Endodermal cell (in vitro differentiated cells): ENCODE data around the gene REPIN1. TPM values are rescaled to one million over a fixed set of nuclear protein-coding genes. Genes with fewer than 3 reads are reported as not detected.

ENCODE experiments used
- DNase-seq: peaks from one replicate; pipeline ENCODE4 v3.0.0-alpha.2; 2017
- H3K27ac ChIP-seq: 2 replicates; pipeline ENCODE4 v1.5.1; 2013; ENCODE audit warnings: mild to moderate bottlenecking, low read depth, low read length, moderate library complexity
- H3K27me3 ChIP-seq: 2 replicates; pipeline ENCODE4 v1.6.1; 2013; ENCODE audit warnings: mild to moderate bottlenecking, low read length, moderate library complexity; ENCODE audit not compliant: insufficient read depth, control insufficient read depth, poor library complexity, severe bottlenecking
- H3K36me3 ChIP-seq: 2 replicates; pipeline ENCODE4 v1.7.0; 2013; ENCODE audit warnings: mild to moderate bottlenecking, low read length, moderate library complexity; ENCODE audit not compliant: control insufficient read depth, insufficient read depth
- H3K4me1 ChIP-seq: one replicate; pipeline ENCODE4 v1.7.0; 2013; ENCODE audit warnings: low read length; ENCODE audit not compliant: control insufficient read depth, insufficient read depth
- H3K4me3 ChIP-seq: 2 replicates; pipeline ENCODE4 v1.5.1; 2013; ENCODE audit warnings: mild to moderate bottlenecking, low read length, moderate library complexity
- H3K9ac ChIP-seq: 2 replicates; pipeline ENCODE4 v1.6.1; 2013; ENCODE audit warnings: mild to moderate bottlenecking, low read length, moderate library complexity; ENCODE audit not compliant: poor library complexity, severe bottlenecking; ENCODE audit errors: extremely low read depth
- H3K9me3 ChIP-seq: 2 replicates; pipeline ENCODE4 v1.6.1; 2013; ENCODE audit warnings: mild to moderate bottlenecking, low read length, moderate library complexity; ENCODE audit not compliant: control insufficient read depth
- H3K27ac Mint-ChIP-seq: 2 replicates; pipeline ENCODE4 v1.8.0; 2020; ENCODE audit warnings: mixed read lengths
- H3K27me3 Mint-ChIP-seq: 2 replicates; pipeline ENCODE4 v1.8.0; 2021; ENCODE audit warnings: mild to moderate bottlenecking, mixed read lengths; ENCODE audit not compliant: insufficient read depth
- H3K36me3 Mint-ChIP-seq: 2 replicates; pipeline ENCODE4 v1.8.0; 2020; ENCODE audit warnings: low read depth, mixed read lengths
- H3K4me1 Mint-ChIP-seq: 2 replicates; pipeline ENCODE4 v1.8.0; 2020; ENCODE audit warnings: mixed read lengths
- H3K4me3 Mint-ChIP-seq: 2 replicates; pipeline ENCODE4 v1.8.0; 2020; ENCODE audit warnings: mild to moderate bottlenecking, moderate library complexity, mixed read lengths
- H3K9me3 Mint-ChIP-seq: 2 replicates; pipeline ENCODE4 v1.8.0; 2020; ENCODE audit warnings: mild to moderate bottlenecking, mixed read lengths
- WGBS, 2 experiments: methylation state at CpG; one replicate each; pipeline versions ENCODE4 v1.1.5 to v1.1.7; 2013; ENCODE audit warnings: missing lambda C conversion rate in 2 of 2, mixed read lengths in 1 of 2; ENCODE audit not compliant: insufficient coverage in 1 of 2, insufficient read length in 1 of 2; 5-methylcytosine and 5-hydroxymethylcytosine counted together
- total RNA-seq, 2 donors: library from RNA; stranded (reverse); fragmentation: NEBNext Ultra II Directional in 1 of 2; extraction: Animal tissue kit (Norgen Biotek cat#: 25700) in 1 of 2; gene quantifications; 2 replicates in 1 of 2; 3 replicates in 1 of 2; pipeline ENCODE4 v1.2.1, GENCODE V29; 2021
- TF ChIP-seq, protein P1 (sequence below): fragments of 200-600 bp; sonication (generic); conservative IDR thresholded peaks from 2 replicates; pipeline ENCODE4 v1.5.0; 2021; ENCODE audit warnings: antibody characterized with exemption, mild to moderate bottlenecking

REPIN1 gene
- total RNA-seq, 2 donors from 2014 or later, result 85.4 to 94.4 TPM

DNA sequence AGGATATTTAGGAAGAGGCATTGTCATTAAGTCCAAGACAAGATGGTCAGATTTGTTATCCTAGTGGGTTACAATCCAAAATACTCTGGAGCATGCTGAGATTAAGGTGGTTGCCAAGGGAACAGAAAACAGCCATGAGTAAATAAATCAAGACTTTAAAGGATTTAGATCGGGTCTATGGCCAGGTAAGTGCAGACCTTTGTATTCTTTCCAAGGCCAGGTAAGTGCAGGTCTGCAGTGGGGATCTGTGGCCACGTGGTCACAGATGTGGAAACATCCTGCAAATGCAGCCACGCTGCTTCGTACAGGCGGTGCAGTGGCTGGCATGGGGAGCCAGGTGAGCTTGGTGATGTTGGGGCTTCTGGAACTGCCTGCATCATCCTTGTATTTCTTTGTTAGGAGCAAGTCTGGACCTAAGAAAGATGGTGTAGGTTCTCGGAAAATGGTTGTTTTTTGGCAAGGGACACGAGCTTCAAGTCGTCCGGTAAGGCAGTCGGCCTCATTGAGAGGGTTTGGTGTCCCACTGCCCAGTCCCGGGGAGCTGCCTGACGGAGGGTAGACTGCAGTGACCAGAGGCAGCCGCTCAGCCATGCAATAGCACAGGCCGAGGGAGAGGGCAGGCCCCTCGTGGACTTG is 32.3 kb downstream of the REPIN1 start:
- no peaks in the 10 kb centered on the region for H3K27me3 Mint-ChIP-seq
- Histone ChIP-seq H3K27ac (peak overlapping the region; percentile 84), H3K9me3 (no peaks in the 10 kb centered on the region), H3K9ac (peak overlapping the region; percentile 9), H3K27me3 (no peaks in the 10 kb centered on the region), H3K4me1 (peaks cover 26% of the 10 kb centered on the region), H3K36me3 (no peaks in the 10 kb centered on the region), H3K4me3 (no peak overlapping the region)
- peaks cover 10% of the 10 kb centered on the region for H3K36me3 Mint-ChIP-seq
- H3K4me1 Mint-ChIP-seq, result peaks cover 48% of the 10 kb centered on the region
- no peak overlapping the region for H3K4me3 Mint-ChIP-seq
- H3K27ac Mint-ChIP-seq, result peak overlapping the region; percentile 50
- TF ChIP-seq, protein P1, sequence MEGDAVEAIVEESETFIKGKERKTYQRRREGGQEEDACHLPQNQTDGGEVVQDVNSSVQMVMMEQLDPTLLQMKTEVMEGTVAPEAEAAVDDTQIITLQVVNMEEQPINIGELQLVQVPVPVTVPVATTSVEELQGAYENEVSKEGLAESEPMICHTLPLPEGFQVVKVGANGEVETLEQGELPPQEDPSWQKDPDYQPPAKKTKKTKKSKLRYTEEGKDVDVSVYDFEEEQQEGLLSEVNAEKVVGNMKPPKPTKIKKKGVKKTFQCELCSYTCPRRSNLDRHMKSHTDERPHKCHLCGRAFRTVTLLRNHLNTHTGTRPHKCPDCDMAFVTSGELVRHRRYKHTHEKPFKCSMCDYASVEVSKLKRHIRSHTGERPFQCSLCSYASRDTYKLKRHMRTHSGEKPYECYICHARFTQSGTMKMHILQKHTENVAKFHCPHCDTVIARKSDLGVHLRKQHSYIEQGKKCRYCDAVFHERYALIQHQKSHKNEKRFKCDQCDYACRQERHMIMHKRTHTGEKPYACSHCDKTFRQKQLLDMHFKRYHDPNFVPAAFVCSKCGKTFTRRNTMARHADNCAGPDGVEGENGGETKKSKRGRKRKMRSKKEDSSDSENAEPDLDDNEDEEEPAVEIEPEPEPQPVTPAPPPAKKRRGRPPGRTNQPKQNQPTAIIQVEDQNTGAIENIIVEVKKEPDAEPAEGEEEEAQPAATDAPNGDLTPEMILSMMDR, result no peak
- H3K9me3 Mint-ChIP-seq, result no peaks in the 10 kb centered on the region
- DNase-seq, result peak; percentile 54
- 90 to 95% methylated on average over 10 to 15 of the region's 15 CpGs for WGBS, 2 experiments

DNA sequence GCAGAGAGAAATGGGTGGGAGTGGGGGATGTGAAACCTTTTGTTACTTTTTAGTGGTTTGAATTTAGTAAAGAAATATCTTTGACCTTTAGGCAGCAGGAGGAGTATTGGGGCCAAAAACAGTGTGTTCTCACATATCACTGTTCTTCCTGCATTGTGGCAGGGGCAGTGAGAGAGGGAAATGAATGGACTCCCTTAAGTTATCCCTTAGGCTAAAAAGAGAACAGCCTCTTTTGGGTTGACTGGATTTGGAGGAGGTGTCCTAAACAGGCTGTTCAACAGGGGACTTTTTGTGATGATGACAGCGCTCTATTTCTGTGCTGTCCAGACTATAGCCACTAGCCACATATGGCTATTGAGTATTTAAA is 32.8 kb downstream of the REPIN1 start:
- H3K9me3 Mint-ChIP-seq, result no peaks in the 10 kb centered on the region
- no peaks in the 10 kb centered on the region for H3K27me3 Mint-ChIP-seq
- peak overlapping the region; percentile 84 for H3K27ac ChIP-seq
- no peaks in the 10 kb centered on the region for H3K36me3 ChIP-seq
- peak overlapping the region; percentile 75 for H3K27ac Mint-ChIP-seq
- TF ChIP-seq, protein P1, result no peak
- no peak for DNase-seq
- H3K4me3 Mint-ChIP-seq, result no peak overlapping the region
- H3K4me1 ChIP-seq, result peaks cover 28% of the 10 kb centered on the region
- no peaks in the 10 kb centered on the region for H3K9me3 ChIP-seq
- H3K4me3 ChIP-seq, result no peak overlapping the region
- WGBS, 2 experiments, result 91% methylated on average over 1 of the region's 1 CpG; no CpG with 5 or more reads in 1 of the 2 experiments
- H3K4me1 Mint-ChIP-seq, result peaks cover 53% of the 10 kb centered on the region
- peak overlapping the region; percentile 9 for H3K9ac ChIP-seq
- no peaks in the 10 kb centered on the region for H3K27me3 ChIP-seq
- H3K36me3 Mint-ChIP-seq, result peaks cover 5% of the 10 kb centered on the region

DNA sequence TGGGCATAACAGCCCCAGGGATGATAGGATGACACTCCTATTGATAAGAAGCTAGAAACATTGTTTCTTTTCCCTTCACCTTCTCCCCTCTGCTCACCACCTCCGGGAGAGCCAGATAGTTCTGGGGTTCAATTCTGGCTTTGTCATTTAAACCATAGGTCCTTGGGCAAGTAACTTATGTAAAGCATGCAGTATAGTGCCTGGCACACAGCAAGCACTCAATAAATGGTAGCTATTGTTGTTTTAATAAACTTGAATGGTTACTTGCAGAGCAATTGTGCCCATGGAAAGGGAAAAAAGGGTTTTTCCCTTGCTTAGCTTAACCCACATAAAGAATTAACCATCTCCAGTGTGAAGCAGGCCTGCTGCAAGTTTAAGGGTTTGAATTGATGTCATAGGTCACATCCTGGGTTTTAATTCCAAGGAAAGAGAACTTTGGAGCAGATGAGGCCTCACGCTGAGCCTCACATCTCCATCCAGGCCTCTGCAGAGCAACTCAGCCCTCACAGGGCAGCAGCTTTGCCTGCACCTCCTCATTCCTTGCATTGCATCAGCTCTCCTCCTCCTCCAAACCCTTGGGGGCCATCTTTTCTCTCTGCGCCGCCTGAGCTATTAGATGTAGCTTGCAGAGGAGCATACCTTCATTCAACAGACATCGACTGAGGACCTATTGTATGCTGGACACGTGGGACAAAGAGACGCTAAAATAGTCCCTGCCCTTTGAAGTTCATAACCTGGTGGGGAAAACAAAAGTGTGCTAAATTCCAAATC is 33.4 kb downstream of the REPIN1 start:
- H3K9ac ChIP-seq, result no peak overlapping the region
- H3K27ac Mint-ChIP-seq, result peak overlapping the region; percentile 91
- no peaks in the 10 kb centered on the region for H3K9me3 Mint-ChIP-seq

More for the DNA sequence above, 33.4 kb downstream of the REPIN1 start:
- TF ChIP-seq, protein P1, result no peak
- H3K4me1 ChIP-seq, result peaks cover 28% of the 10 kb centered on the region
- Mint-ChIP-seq H3K4me3 (no peak overlapping the region), H3K36me3 (peaks cover 5% of the 10 kb centered on the region), H3K4me1 (peaks cover 60% of the 10 kb centered on the region), H3K27me3 (no peaks in the 10 kb centered on the region)
- DNase-seq, result peak; percentile 79
- WGBS, 2 experiments, result 28 to 65% methylated on average over 6 to 7 of the region's 7 CpGs
- no peak overlapping the region for H3K4me3 ChIP-seq
- no peaks in the 10 kb centered on the region for H3K36me3 ChIP-seq
- H3K27me3 ChIP-seq, result no peaks in the 10 kb centered on the region
- peak overlapping the region; percentile 84 for H3K27ac ChIP-seq
- H3K9me3 ChIP-seq, result no peaks in the 10 kb centered on the region
